ENCODE results near the gene KRTAP4-5.
"Not testable (repeated sequence)": the region's sequence is repeated elsewhere in the genome, so short reads cannot be mapped to it uniquely, and the experiment has no call there.

KRTAP4-5 gene

GRCh38 chr17:41147531-41148204, 2.0 kb downstream of the KRTAP4-5 start:
- DNase-seq (ENCODE audit: low read depth): no peak
- TF ChIP-seq CTCF (conservative IDR thresholded peaks at IDR 0.05; ENCODE audit: low read length): no peak
- no peak overlapping the region for H3K4me3 ChIP-seq (ENCODE audit: low read length)

GRCh38 chr17:41145261-41145660, 4.4 kb downstream of the KRTAP4-5 start:
- H3K4me3 ChIP-seq (ENCODE audit: low read length): no peak overlapping the region
- TF ChIP-seq CTCF (conservative IDR thresholded peaks at IDR 0.05; ENCODE audit: low read length): no peak
- DNase-seq (ENCODE audit: low read depth): no peak

GRCh38 chr17:41144846-41145245, 4.8 kb downstream of the KRTAP4-5 start:
- no peak for TF ChIP-seq CTCF (conservative IDR thresholded peaks at IDR 0.05; ENCODE audit: low read length)
- DNase-seq (ENCODE audit: low read depth): no peak
- H3K4me3 ChIP-seq (ENCODE audit: low read length): no peak overlapping the region

GRCh38 chr17:41141361-41141760, 8.3 kb downstream of the KRTAP4-5 start:
- no peak for DNase-seq (ENCODE audit: low read depth)
- H3K4me3 ChIP-seq (ENCODE audit: low read length): no peak overlapping the region
- TF ChIP-seq CTCF (conservative IDR thresholded peaks at IDR 0.05; ENCODE audit: low read length): no peak

- peak; percentile 95 for DNase-seq (ENCODE audit: low read depth)
- no peak within 1 kb of the TSS for H3K4me3 ChIP-seq (ENCODE audit: low read length)
- no peak for TF ChIP-seq CTCF (conservative IDR thresholded peaks at IDR 0.05; ENCODE audit: low read length)
These were observed 9.1 kb downstream of the KRTAP4-5 start, which contains the start of gene KRTAP4-6 for GRCh38 chr17:41140360-41141131. Gene KRTAP4-6 (minus strand): TSS chr17:41140544. CDS start chr17:41140487, 57 bp downstream.

- not testable (repeated sequence) for DNase-seq (ENCODE audit: low read depth); H3K4me3 ChIP-seq (ENCODE audit: low read length)
These were observed 9.8 kb downstream of the KRTAP4-5 start for GRCh38 chr17:41139865-41140264.

- no peak for TF ChIP-seq CTCF (conservative IDR thresholded peaks at IDR 0.05; ENCODE audit: low read length)
- no peak overlapping the region for H3K4me3 ChIP-seq (ENCODE audit: low read length)
- DNase-seq (ENCODE audit: low read depth): peak; percentile 43
These were observed 15.5 kb downstream of the KRTAP4-5 start for GRCh38 chr17:41133880-41134735.

Measured in AG10803 (cell line).